IMR-90 (cell line): ENCODE data around the gene LY86. TPM values are rescaled to one million over a fixed set of nuclear protein-coding genes. Genes with fewer than 3 reads are reported as not detected.

ENCODE experiments used
- ATAC-seq: fragments of 200-7000 bp; cut with Tn5 transposase; 2 replicates; pipeline ENCODE4 v1.9.1; 2020; ENCODE audit warnings: low read depth, mild to moderate bottlenecking, moderate library complexity
- BruUV-seq: library from RNA; stranded (reverse); fragments of 400-500 nt; replicated peaks from 2 replicates; lab custom pipeline; 2021; lab: Mats Ljungman, UMichigan
- CTCF ChIA-PET: fragments of 300-600 bp; formaldehyde crosslinking; extraction: SDS; loops from one replicate; lab custom pipeline; 2021; ENCODE audit warnings: antibody characterized with exemption; lab: Yijun Ruan, JAX
- POLR2A ChIA-PET: fragments of 300-600 bp; sonication (Branson Sonifier 250); formaldehyde crosslinking; loops from one replicate; lab custom pipeline; 2022; ENCODE audit warnings: antibody characterized with exemption; ENCODE audit not compliant: unreplicated experiment; lab: Charles Lee
- DNase-seq: peaks from one replicate; pipeline ENCODE4 v3.0.0; 2013
- H2AFZ ChIP-seq: replicated peaks from 2 replicates; pipeline ENCODE3; 2013; ENCODE audit warnings: low read length, mild to moderate bottlenecking; ENCODE audit not compliant: poor library complexity
- H2AK5ac ChIP-seq: 2 replicates; pipeline ENCODE4 v1.6.1; 2013; ENCODE audit warnings: low read depth, low read length, inconsistent platforms
- H2AK9ac ChIP-seq: replicated peaks from 2 replicates; pipeline ENCODE3; 2013; ENCODE audit warnings: mild to moderate bottlenecking, low read depth, low read length, moderate library complexity; ENCODE audit not compliant: poor library complexity
- H2BK120ac ChIP-seq: 2 replicates; pipeline ENCODE4 v1.6.1; 2013; ENCODE audit warnings: low read depth, low read length, inconsistent platforms
- H2BK15ac ChIP-seq: 3 replicates; pipeline ENCODE4 v1.6.1; 2013; ENCODE audit warnings: low read depth, low read length, inconsistent platforms
- H2BK20ac ChIP-seq: 2 replicates; pipeline ENCODE4 v1.6.1; 2013; ENCODE audit warnings: low read depth, mild to moderate bottlenecking, inconsistent platforms, low read length, moderate library complexity
- H2BK5ac ChIP-seq: 2 replicates; pipeline ENCODE4 v1.6.1; 2013; ENCODE audit warnings: mild to moderate bottlenecking, low read depth, low read length, inconsistent platforms; ENCODE audit not compliant: poor library complexity, severe bottlenecking
- H3K14ac ChIP-seq: replicated peaks from 2 replicates; pipeline ENCODE4 v1.6.1; 2013; ENCODE audit warnings: low read depth, low read length, inconsistent platforms
- H3K18ac ChIP-seq: 2 replicates; pipeline ENCODE4 v1.6.1; 2013; ENCODE audit warnings: low read depth, low read length, control low read depth
- H3K23ac ChIP-seq: 2 replicates; pipeline ENCODE4 v1.6.1; 2013; ENCODE audit warnings: low read depth, low read length, inconsistent platforms
- H3K27ac ChIP-seq: 2 replicates; pipeline ENCODE4 v1.5.1; 2013; ENCODE audit warnings: mild to moderate bottlenecking, control low read depth, low read length; ENCODE audit not compliant: insufficient read depth
- H3K27me3 ChIP-seq: 2 replicates; pipeline ENCODE4 v1.6.1; 2013; ENCODE audit warnings: low read length; ENCODE audit not compliant: control insufficient read depth, insufficient read depth
- H3K36me3 ChIP-seq: 2 replicates; pipeline ENCODE4 v1.6.1; 2013; ENCODE audit warnings: low read length, mixed read lengths; ENCODE audit not compliant: control insufficient read depth, insufficient read depth
- H3K4ac ChIP-seq: 2 replicates; pipeline ENCODE4 v1.6.1; 2013; ENCODE audit warnings: low read depth, low read length, inconsistent platforms
- H3K4me1 ChIP-seq: 2 replicates; pipeline ENCODE4 v1.6.1; 2013; ENCODE audit warnings: low read length, mixed read lengths; ENCODE audit not compliant: control insufficient read depth, insufficient read depth
- H3K4me2 ChIP-seq: 2 replicates; pipeline ENCODE4 v1.6.1; 2013; ENCODE audit warnings: low read depth, mild to moderate bottlenecking, control low read depth, low read length, moderate library complexity
- H3K4me3 ChIP-seq: 2 replicates; pipeline ENCODE4 v1.5.1; 2013; ENCODE audit warnings: low read depth, mild to moderate bottlenecking, control low read depth, low read length, moderate library complexity; ENCODE audit not compliant: insufficient read depth
- H3K56ac ChIP-seq: 2 replicates; pipeline ENCODE4 v1.6.1; 2013; ENCODE audit warnings: low read length, inconsistent platforms; ENCODE audit not compliant: insufficient read depth; ENCODE audit errors: extremely low read depth
- H3K79me1 ChIP-seq, 2 experiments: 2 replicates each; pipeline ENCODE4 v1.6.1; 2013; ENCODE audit warnings: low read length in 2 of 2, inconsistent platforms in 1 of 2, low read depth in 1 of 2
- H3K9ac ChIP-seq: 2 replicates; pipeline ENCODE4 v1.6.1; 2013; ENCODE audit warnings: low read depth, low read length, control low read depth
- H3K9me1 ChIP-seq: 2 replicates; pipeline ENCODE4 v1.6.1; 2013; ENCODE audit warnings: low read length, inconsistent platforms; ENCODE audit not compliant: insufficient read depth
- H3K9me3 ChIP-seq: 2 replicates; pipeline ENCODE4 v1.6.1; 2013; ENCODE audit warnings: low read length; ENCODE audit not compliant: control insufficient read depth, insufficient read depth
- H4K20me1 ChIP-seq: 2 replicates; pipeline ENCODE4 v1.6.1; 2013; ENCODE audit warnings: low read length, inconsistent platforms; ENCODE audit not compliant: insufficient read depth
- H4K5ac ChIP-seq: 2 replicates; pipeline ENCODE4 v1.6.1; 2013; ENCODE audit warnings: mild to moderate bottlenecking, low read depth, low read length, control low read depth
- H4K8ac ChIP-seq, 2 experiments: 2 replicates each; pipeline ENCODE4 v1.6.1; 2013; ENCODE audit warnings: low read depth in 2 of 2, low read length in 2 of 2, control low read depth in 1 of 2, inconsistent platforms in 1 of 2
- H4K91ac ChIP-seq: 2 replicates; pipeline ENCODE4 v1.6.1; 2013; ENCODE audit warnings: low read depth, low read length, inconsistent platforms; ENCODE audit not compliant: insufficient read depth
- BHLHE40 ChIP-seq: fragments of 150-350 bp; IDR thresholded peaks from 2 replicates; pipeline ENCODE4 v1.6.1; 2016; ENCODE audit warnings: mild to moderate bottlenecking, low read depth, low read length
- CEBPB ChIP-seq: IDR thresholded peaks from 2 replicates; pipeline ENCODE4 v1.6.1; 2012; ENCODE audit warnings: low read depth, low read length, improper control_type of control experiment
- CHD1 ChIP-seq: IDR thresholded peaks from 2 replicates; pipeline ENCODE4 v1.6.1; 2012; ENCODE audit warnings: low read depth, low read length, improper control_type of control experiment
- FOS ChIP-seq: fragments of 150-350 bp; IDR thresholded peaks from 2 replicates; pipeline ENCODE4 v1.6.1; 2016; ENCODE audit warnings: low read depth, low read length
- MAFK ChIP-seq: IDR thresholded peaks from 2 replicates; pipeline ENCODE4 v1.6.1; 2012; ENCODE audit warnings: low read depth, low read length, improper control_type of control experiment
- MAZ ChIP-seq: IDR thresholded peaks from 2 replicates; pipeline ENCODE4 v1.6.1; 2012; ENCODE audit warnings: low read depth, mild to moderate bottlenecking, low read length, improper control_type of control experiment, moderate library complexity, borderline replicate concordance
- NFE2L2 ChIP-seq: fragments of 150-350 bp; IDR thresholded peaks from 2 replicates; pipeline ENCODE4 v1.6.1; 2016; ENCODE audit warnings: low read depth, mild to moderate bottlenecking, low read length
- POLR2A ChIP-seq: IDR thresholded peaks from 2 replicates; pipeline ENCODE4 v1.6.1; 2012; ENCODE audit warnings: mild to moderate bottlenecking, low read depth, low read length
- RAD21 ChIP-seq: IDR thresholded peaks from 2 replicates; pipeline ENCODE4 v1.6.1; 2012; ENCODE audit warnings: low read length, improper control_type of control experiment
- RCOR1 ChIP-seq: IDR thresholded peaks from 2 replicates; pipeline ENCODE4 v1.6.1; 2012; ENCODE audit warnings: mild to moderate bottlenecking, low read length, improper control_type of control experiment; ENCODE audit not compliant: insufficient replicate concordance
- RFX5 ChIP-seq: IDR thresholded peaks from 2 replicates; pipeline ENCODE4 v1.8.0; 2012; ENCODE audit warnings: low read depth, mild to moderate bottlenecking, low read length, moderate library complexity
- SMC3 ChIP-seq: fragments of 150-350 bp; IDR thresholded peaks from 2 replicates; pipeline ENCODE4 v1.6.1; 2016; ENCODE audit warnings: low read depth, mild to moderate bottlenecking, antibody characterized with exemption, low read length, moderate library complexity
- WGBS, 2 experiments: methylation state at CpG; one replicate each; pipeline versions ENCODE4 v1.1.5 to v1.1.7; 2013; ENCODE audit warnings: missing lambda C conversion rate in 2 of 2; ENCODE audit not compliant: insufficient read length in 1 of 2; ENCODE audit errors: extremely low coverage in 2 of 2; 5-methylcytosine and 5-hydroxymethylcytosine counted together
- dilution Hi-C: fragments of 300-500 bp; cut with HindIII; formaldehyde crosslinking; loops from one replicate; pipeline ENCODE4 v1.14.3; 2018; ENCODE audit warnings: low sequenced_read_pairs; ENCODE audit not compliant: unreplicated experiment
- in situ Hi-C: fragments of 300-500 bp; cut with MboI; formaldehyde crosslinking; loops from 3 replicates; pipeline ENCODE4 v1.14.3; 2019; ENCODE audit warnings: low sequenced_read_pairs, inconsistent platforms, mixed read lengths
- intact Hi-C: fragments of 100-400 bp; cut with micrococcal nuclease; formaldehyde crosslinking; loops from 2 replicates; pipeline ENCODE4 v1.10.0; 2022
- polyA plus RNA-seq, 3 experiments: library from polyadenylated mRNA; depleted of rRNA; stranded (reverse); fragments of >200 nt; gene quantifications; 2 replicates each; pipeline ENCODE4 v1.2.3, GENCODE V29; 2012; ENCODE audit warnings: low replicate concordance in 1 of 3
- total RNA-seq: library from RNA; depleted of rRNA; stranded (reverse); fragments of >200 nt; gene quantifications from 2 replicates; pipeline ENCODE4 v1.2.3, GENCODE V29; 2012
- TF ChIP-seq, protein P1 (sequence below): conservative IDR thresholded peaks from 2 replicates; pipeline ENCODE4 v1.5.1; 2012; ENCODE audit warnings: mild to moderate bottlenecking, low read depth, low read length, improper control_type of control experiment
- TF ChIP-seq, protein P2 (sequence below): fragments of 150-350 bp; IDR thresholded peaks from 2 replicates; pipeline ENCODE4 v1.6.1; 2017; ENCODE audit warnings: mild to moderate bottlenecking, antibody characterized with exemption, low read length, low read depth
- TF ChIP-seq, protein P3 (sequence below): fragments of 150-350 bp; IDR thresholded peaks from 2 replicates; pipeline ENCODE4 v1.6.1; 2016; ENCODE audit warnings: low read depth, mild to moderate bottlenecking, low read length, moderate library complexity, borderline replicate concordance

The LY86 gene
- total and polyA plus RNA-seq, 2 of the 4 experiments (the other 2 are of a cell fraction): not detected

DNA sequence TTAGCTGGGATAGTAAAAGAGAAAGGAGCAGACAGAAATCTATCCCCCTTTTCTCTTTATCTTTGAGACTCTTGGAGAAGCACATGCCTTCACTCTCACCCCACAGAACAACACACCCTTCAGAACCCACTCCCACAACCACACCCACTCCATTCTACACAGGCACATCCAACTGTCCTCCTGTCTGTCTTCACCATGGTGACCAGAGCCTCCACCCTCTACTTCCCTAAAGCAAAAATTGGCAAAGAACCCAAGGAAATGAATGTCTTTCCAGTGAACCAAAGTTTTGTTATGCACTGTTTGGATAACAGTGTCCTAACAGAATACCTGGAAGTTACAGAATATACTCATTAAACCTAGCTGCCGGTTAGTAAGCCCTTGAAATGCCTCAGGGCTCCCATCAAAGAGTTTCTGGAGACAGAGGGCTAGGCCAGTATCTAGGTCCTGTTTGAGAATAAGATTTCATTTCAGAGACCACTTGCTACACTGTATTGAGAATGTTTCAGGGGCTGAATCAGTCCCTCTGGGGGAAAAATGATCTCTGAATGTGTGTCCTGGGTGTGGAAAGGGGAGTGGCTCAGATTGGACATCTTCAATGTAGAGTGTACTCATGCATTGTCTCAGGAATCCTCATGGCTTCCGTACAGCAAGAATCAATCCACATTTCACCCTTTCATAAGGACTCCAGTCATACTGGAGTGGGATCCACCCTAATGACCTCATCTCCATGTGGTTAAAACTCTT lies 101.1 kb downstream of the LY86 start:
- intact Hi-C loops (no loop called here), dilution Hi-C loops (no loop called here), in situ Hi-C loops (loop anchor here (25.0 kb wide), 1 partner anchor 923 kb away; no protein-coding TSS in a partner anchor)
- POLR2A ChIA-PET: no interaction called here
- H4K91ac ChIP-seq: no peak overlapping the region
- DNase-seq (peak; percentile 24), ATAC-seq (no peak)
- H2AFZ ChIP-seq: no peak overlapping the region
- no peak overlapping the region for H3K9ac ChIP-seq
- BruUV-seq: no TSS peak
- H3K23ac ChIP-seq: 0 out of 2 replicates have a peak overlapping the region, but pooled peaks have one; percentile 7
- H3K4me3 ChIP-seq: no peak overlapping the region
- H2AK5ac ChIP-seq: no peak overlapping the region
- no peaks in the 10 kb centered on the region for H3K79me1 ChIP-seq
- H3K27ac ChIP-seq: no peak overlapping the region
- no peak overlapping the region for H3K18ac ChIP-seq
- no CpG with 5 or more reads among the region's 2 CpGs for WGBS, 2 experiments
- no peak overlapping the region for H4K5ac ChIP-seq
- no peaks in the 10 kb centered on the region for H3K9me1 ChIP-seq
- no peak overlapping the region for H3K4ac ChIP-seq
- H2BK5ac ChIP-seq: no peak overlapping the region
- no peaks in the 10 kb centered on the region for H3K27me3 ChIP-seq
- no peak overlapping the region for H2BK20ac ChIP-seq
- no peak overlapping the region for H3K14ac ChIP-seq
- no peak overlapping the region for H3K56ac ChIP-seq
- no peak overlapping the region for H3K4me2 ChIP-seq
- H2BK120ac ChIP-seq: no peak overlapping the region
- no peak overlapping the region for H2BK15ac ChIP-seq
- H2AK9ac ChIP-seq: no peak overlapping the region
- peaks cover 2% of the 10 kb centered on the region; the same call in 1 of the 2 replicates for H3K4me1 ChIP-seq
- CTCF ChIA-PET: no interaction called here
- peak overlapping the region in 1 of 2 experiments; percentile 14; a peak in 1 of 4 replicates for H4K8ac ChIP-seq
- no peaks in the 10 kb centered on the region for H3K9me3 ChIP-seq
- no peaks in the 10 kb centered on the region for H3K36me3 ChIP-seq
- no peaks in the 10 kb centered on the region for H4K20me1 ChIP-seq
- TF ChIP-seq RCOR1: no peak
- TF ChIP-seq, protein P1, sequence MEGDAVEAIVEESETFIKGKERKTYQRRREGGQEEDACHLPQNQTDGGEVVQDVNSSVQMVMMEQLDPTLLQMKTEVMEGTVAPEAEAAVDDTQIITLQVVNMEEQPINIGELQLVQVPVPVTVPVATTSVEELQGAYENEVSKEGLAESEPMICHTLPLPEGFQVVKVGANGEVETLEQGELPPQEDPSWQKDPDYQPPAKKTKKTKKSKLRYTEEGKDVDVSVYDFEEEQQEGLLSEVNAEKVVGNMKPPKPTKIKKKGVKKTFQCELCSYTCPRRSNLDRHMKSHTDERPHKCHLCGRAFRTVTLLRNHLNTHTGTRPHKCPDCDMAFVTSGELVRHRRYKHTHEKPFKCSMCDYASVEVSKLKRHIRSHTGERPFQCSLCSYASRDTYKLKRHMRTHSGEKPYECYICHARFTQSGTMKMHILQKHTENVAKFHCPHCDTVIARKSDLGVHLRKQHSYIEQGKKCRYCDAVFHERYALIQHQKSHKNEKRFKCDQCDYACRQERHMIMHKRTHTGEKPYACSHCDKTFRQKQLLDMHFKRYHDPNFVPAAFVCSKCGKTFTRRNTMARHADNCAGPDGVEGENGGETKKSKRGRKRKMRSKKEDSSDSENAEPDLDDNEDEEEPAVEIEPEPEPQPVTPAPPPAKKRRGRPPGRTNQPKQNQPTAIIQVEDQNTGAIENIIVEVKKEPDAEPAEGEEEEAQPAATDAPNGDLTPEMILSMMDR: no peak
- no peak for TF ChIP-seq FOS
- TF ChIP-seq BHLHE40: no peak
- no peak for TF ChIP-seq MAZ
- TF ChIP-seq RAD21: no peak
- no peak for TF ChIP-seq NFE2L2
- TF ChIP-seq CEBPB: no peak
- TF ChIP-seq CHD1: no peak
- TF ChIP-seq RFX5: no peak
- no peak for TF ChIP-seq POLR2A
- TF ChIP-seq, protein P2, sequence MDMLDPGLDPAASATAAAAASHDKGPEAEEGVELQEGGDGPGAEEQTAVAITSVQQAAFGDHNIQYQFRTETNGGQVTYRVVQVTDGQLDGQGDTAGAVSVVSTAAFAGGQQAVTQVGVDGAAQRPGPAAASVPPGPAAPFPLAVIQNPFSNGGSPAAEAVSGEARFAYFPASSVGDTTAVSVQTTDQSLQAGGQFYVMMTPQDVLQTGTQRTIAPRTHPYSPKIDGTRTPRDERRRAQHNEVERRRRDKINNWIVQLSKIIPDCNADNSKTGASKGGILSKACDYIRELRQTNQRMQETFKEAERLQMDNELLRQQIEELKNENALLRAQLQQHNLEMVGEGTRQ: no peak
- no peak for TF ChIP-seq SMC3
- no peak for TF ChIP-seq MAFK
- TF ChIP-seq, protein P3, sequence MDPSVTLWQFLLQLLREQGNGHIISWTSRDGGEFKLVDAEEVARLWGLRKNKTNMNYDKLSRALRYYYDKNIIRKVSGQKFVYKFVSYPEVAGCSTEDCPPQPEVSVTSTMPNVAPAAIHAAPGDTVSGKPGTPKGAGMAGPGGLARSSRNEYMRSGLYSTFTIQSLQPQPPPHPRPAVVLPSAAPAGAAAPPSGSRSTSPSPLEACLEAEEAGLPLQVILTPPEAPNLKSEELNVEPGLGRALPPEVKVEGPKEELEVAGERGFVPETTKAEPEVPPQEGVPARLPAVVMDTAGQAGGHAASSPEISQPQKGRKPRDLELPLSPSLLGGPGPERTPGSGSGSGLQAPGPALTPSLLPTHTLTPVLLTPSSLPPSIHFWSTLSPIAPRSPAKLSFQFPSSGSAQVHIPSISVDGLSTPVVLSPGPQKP: no peak
